Stimulated activated CD4-positive, alpha-beta T cell treated with anti-CD3 and anti-CD28 coated beads, Interleukin-2, amount 100 ng/mL, for 24 hours (primary cell): ENCODE data around the gene C2orf76.
"Not testable (repeated sequence)": the region's sequence is repeated elsewhere in the genome, so short reads cannot be mapped to it uniquely, and the experiment has no call there.

Source experiments
- DNase-seq, 2 donors: peaks; one replicate each; pipeline ENCODE4 v3.0.0-alpha.2; 2020

Gene C2orf76

GRCh38 chr2:119366649-119367471 is at the start of gene C2orf76, which contains the start of gene DBI:
C2orf76 (minus strand) TSS chr2:119366834; CDS start chr2:119339959, 26,875 bp downstream.
DBI (plus strand) TSS chr2:119366977; CDS start chr2:119367052, 75 bp downstream.
- DNase-seq, result peak; percentile 92

GRCh38 chr2:119415630-119416029 is 49.0 kb upstream of the C2orf76 start:
- no peak for DNase-seq

- no peak for DNase-seq
Measured at GRCh38 chr2:119414894-119415293, 48.3 kb upstream of the C2orf76 start.

- no peak for DNase-seq
Measured at GRCh38 chr2:119409506-119409905, 42.9 kb upstream of the C2orf76 start.

GRCh38 chr2:119408221-119408619 is 41.6 kb upstream of the C2orf76 start:
- DNase-seq, result no peak

- DNase-seq, result peak; percentile 15 to 28
Measured at GRCh38 chr2:119407430-119408220, 41.0 kb upstream of the C2orf76 start.

- DNase-seq, result no peak
Measured at GRCh38 chr2:119405151-119405550, 38.5 kb upstream of the C2orf76 start.

- DNase-seq, result not testable (repeated sequence)
Measured at GRCh38 chr2:119403618-119404017, 37.0 kb upstream of the C2orf76 start.

GRCh38 chr2:119402645-119403560 is 36.3 kb upstream of the C2orf76 start:
- DNase-seq, result no peak

- DNase-seq, result no peak
Measured at GRCh38 chr2:119402106-119402505, 35.5 kb upstream of the C2orf76 start.

GRCh38 chr2:119397196-119397595 is 30.6 kb upstream of the C2orf76 start:
- no peak for DNase-seq

GRCh38 chr2:119393971-119394748 is 27.5 kb upstream of the C2orf76 start:
- DNase-seq, result no peak

- no peak for DNase-seq
Measured at GRCh38 chr2:119389615-119390306, 23.1 kb upstream of the C2orf76 start.

GRCh38 chr2:119387381-119388129 is 20.9 kb upstream of the C2orf76 start:
- peak; percentile 28 to 38 for DNase-seq

GRCh38 chr2:119385466-119385865 is 18.8 kb upstream of the C2orf76 start:
- no peak for DNase-seq

GRCh38 chr2:119384971-119385370 is 18.3 kb upstream of the C2orf76 start:
- no peak for DNase-seq

GRCh38 chr2:119383410-119384140 is 16.9 kb upstream of the C2orf76 start:
- no peak for DNase-seq

GRCh38 chr2:119378566-119378965 is 11.9 kb upstream of the C2orf76 start:
- no peak for DNase-seq

- no peak for DNase-seq
Measured at GRCh38 chr2:119377993-119378345, 11.3 kb upstream of the C2orf76 start.
